ENCODE data around the gene POLD2. TPM values are rescaled to one million over a fixed set of nuclear protein-coding genes. Genes with fewer than 3 reads are reported as not detected.

The POLD2 gene
- total and polyA plus RNA-seq, 2 experiments from 2014 or later, result 100 to 164 TPM

DNA sequence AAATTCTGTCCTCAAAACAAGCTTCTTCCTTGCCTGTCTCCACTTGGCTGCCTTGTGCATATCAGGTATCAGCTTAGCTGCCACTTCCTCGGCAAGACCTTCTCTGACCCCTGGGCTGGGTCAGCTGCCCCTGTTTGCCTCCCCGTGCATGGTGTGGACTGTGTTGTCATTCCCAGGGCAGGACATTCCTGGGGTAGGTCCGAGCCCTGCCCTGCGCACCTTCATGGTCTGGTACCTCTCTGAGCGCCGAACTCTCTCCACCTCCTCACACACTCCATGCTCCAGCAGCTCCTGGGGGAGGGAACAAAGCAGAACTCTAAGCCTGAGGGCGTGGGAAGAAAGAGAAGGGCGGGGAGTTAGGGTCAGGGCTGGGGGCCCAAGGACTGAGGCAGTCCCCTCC, 44.8 kb downstream of the POLD2 start:
- TF ChIP-seq EZH2phosphoT487 (IDR thresholded peaks at IDR 0.05; ENCODE audit: insufficient read depth, low read depth), result no peak
- TF ChIP-seq EZH2 (IDR thresholded peaks at IDR 0.05; ENCODE audit: insufficient read depth, poor library complexity, severe bottlenecking), result no peak
- no peak overlapping the region for H3K4me2 ChIP-seq (ENCODE audit: unreplicated experiment)
- H3K9me2 ChIP-seq (ENCODE audit: insufficient read depth), result no peaks in the 10 kb centered on the region
- H3K9me3 ChIP-seq (ENCODE audit: low read depth), result no peaks in the 10 kb centered on the region
- no peak overlapping the region for H3K4me3 ChIP-seq
- no peak overlapping the region for H3K9ac ChIP-seq
- H3K27me3 ChIP-seq (replicated peaks; ENCODE audit: insufficient read depth), result no peaks in the 10 kb centered on the region
- H3F3A ChIP-seq (ENCODE audit: insufficient read depth), result peaks cover 24% of the 10 kb centered on the region; the same call in 1 of the 2 replicates
- no peaks in the 10 kb centered on the region; the same call in 1 of the 2 replicates for H3K36me3 ChIP-seq (ENCODE audit: low read depth)
- H3K4me1 ChIP-seq (ENCODE audit: insufficient read depth), result peaks cover 17% of the 10 kb centered on the region
- WGBS, 2 experiments (ENCODE audit: low coverage in 1 of 2, low lambda C conversion rate in 2 of 2, missing lambda C conversion rate in 2 of 2), result 71 to 79% methylated on average over 8 of the region's 8 CpGs
- in situ Hi-C loops (cut with MboI), result loop anchor here (10.0 kb wide), 1 partner anchor 116 kb away; no protein-coding TSS in a partner anchor
- H2AFZ ChIP-seq, result no peak overlapping the region
- no peak for DNase-seq
- no peaks in the 10 kb centered on the region for H4K20me1 ChIP-seq (ENCODE audit: insufficient read depth)
- peaks cover 21% of the 10 kb centered on the region for H3K79me2 ChIP-seq (ENCODE audit: insufficient read depth)
- H3K27ac ChIP-seq, result no peak overlapping the region

DNA sequence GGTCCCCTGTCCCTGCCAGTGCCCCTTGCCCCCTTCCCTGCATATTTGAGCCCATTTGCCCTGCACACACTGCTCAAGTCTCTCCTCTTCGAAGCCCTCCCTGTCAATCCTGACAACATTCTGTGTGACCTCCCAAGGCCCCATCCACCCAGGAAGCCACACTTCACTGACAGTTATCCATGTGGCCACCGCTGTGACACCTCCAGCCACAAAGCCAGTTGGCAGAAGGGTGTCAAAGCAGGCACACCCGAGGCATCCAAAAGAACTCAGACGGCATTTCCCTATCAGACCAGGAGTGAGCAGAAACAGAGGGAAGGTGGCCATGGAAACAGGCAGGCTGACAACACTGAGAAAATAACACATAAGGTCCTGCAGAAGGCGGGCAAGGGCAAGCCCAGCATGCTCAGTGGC, 45.7 kb downstream of the POLD2 start:
- TF ChIP-seq EZH2phosphoT487 (IDR thresholded peaks at IDR 0.05; ENCODE audit: insufficient read depth, low read depth), result no peak

DNA sequence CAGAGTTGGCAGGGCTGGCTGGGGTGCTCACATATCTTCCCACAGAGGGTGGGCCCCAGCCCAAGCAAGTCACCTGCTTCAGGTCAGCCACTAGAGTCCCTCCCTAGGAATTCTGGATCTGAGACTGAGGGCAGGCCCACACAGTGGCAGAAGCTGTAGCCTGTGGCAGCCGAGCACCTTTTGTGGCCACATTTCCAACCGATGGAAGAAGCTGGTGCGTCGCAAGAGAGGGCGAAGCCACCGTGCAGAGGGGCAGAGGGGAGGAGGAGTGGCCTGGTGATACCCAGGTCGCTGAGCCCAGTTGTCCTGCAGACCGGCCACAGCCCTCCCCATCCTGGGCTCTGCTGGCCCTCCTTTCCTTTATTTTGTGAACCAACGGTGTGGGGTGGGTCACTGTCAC, 46.3 kb downstream of the POLD2 start:
- Histone ChIP-seq H3K4me2 (ENCODE audit: unreplicated experiment) (no peak overlapping the region), H3K9me2 (ENCODE audit: insufficient read depth) (no peaks in the 10 kb centered on the region), H3K27me3 (replicated peaks; ENCODE audit: insufficient read depth) (no peaks in the 10 kb centered on the region), H4K20me1 (ENCODE audit: insufficient read depth) (no peaks in the 10 kb centered on the region), H3K9ac (no peak overlapping the region), H2AFZ (no peak overlapping the region), H3K4me3 (no peak overlapping the region), H3F3A (ENCODE audit: insufficient read depth) (peaks cover 32% of the 10 kb centered on the region), H3K36me3 (ENCODE audit: low read depth) (no peaks in the 10 kb centered on the region; the same call in 1 of the 2 replicates), H3K79me2 (ENCODE audit: insufficient read depth) (peaks cover 21% of the 10 kb centered on the region), H3K27ac (no peak overlapping the region), H3K4me1 (ENCODE audit: insufficient read depth) (peaks cover 27% of the 10 kb centered on the region), H3K9me3 (ENCODE audit: low read depth) (no peaks in the 10 kb centered on the region)
- 79 to 83% methylated on average over 9 of the region's 9 CpGs for WGBS, 2 experiments (ENCODE audit: low coverage in 1 of 2, low lambda C conversion rate in 2 of 2, missing lambda C conversion rate in 2 of 2)
- TF ChIP-seq EZH2 (IDR thresholded peaks at IDR 0.05; ENCODE audit: insufficient read depth, poor library complexity, severe bottlenecking), result no peak
- TF ChIP-seq EZH2phosphoT487 (IDR thresholded peaks at IDR 0.05; ENCODE audit: insufficient read depth, low read depth), result no peak
- no peak for DNase-seq
- in situ Hi-C loops (cut with MboI), result loop anchor here (10.0 kb wide), 1 partner anchor 118 kb away; no protein-coding TSS in a partner anchor

More for the DNA sequence above, 45.7 kb downstream of the POLD2 start:
- H3K9ac ChIP-seq, result no peak overlapping the region
- H3K4me2 ChIP-seq (ENCODE audit: unreplicated experiment), result no peak overlapping the region
- H3K27ac ChIP-seq, result no peak overlapping the region
- peaks cover 21% of the 10 kb centered on the region for H3K79me2 ChIP-seq (ENCODE audit: insufficient read depth)
- H3K4me3 ChIP-seq, result no peak overlapping the region
- no peak for DNase-seq
- H4K20me1 ChIP-seq (ENCODE audit: insufficient read depth), result no peaks in the 10 kb centered on the region
- no peaks in the 10 kb centered on the region; the same call in 1 of the 2 replicates for H3K36me3 ChIP-seq (ENCODE audit: low read depth)
- H3K9me3 ChIP-seq (ENCODE audit: low read depth), result no peaks in the 10 kb centered on the region
- WGBS, 2 experiments (ENCODE audit: low coverage in 1 of 2, low lambda C conversion rate in 2 of 2, missing lambda C conversion rate in 2 of 2), result 76 to 77% methylated on average over 5 of the region's 5 CpGs
- in situ Hi-C loops (cut with MboI), result loop anchor here (10.0 kb wide), 1 partner anchor 117 kb away; no protein-coding TSS in a partner anchor
- H3K27me3 ChIP-seq (replicated peaks; ENCODE audit: insufficient read depth), result no peaks in the 10 kb centered on the region
- H3K9me2 ChIP-seq (ENCODE audit: insufficient read depth), result no peaks in the 10 kb centered on the region
- peaks cover 21% of the 10 kb centered on the region for H3K4me1 ChIP-seq (ENCODE audit: insufficient read depth)
- no peak overlapping the region for H2AFZ ChIP-seq
- peaks cover 27% of the 10 kb centered on the region for H3F3A ChIP-seq (ENCODE audit: insufficient read depth)

DNA sequence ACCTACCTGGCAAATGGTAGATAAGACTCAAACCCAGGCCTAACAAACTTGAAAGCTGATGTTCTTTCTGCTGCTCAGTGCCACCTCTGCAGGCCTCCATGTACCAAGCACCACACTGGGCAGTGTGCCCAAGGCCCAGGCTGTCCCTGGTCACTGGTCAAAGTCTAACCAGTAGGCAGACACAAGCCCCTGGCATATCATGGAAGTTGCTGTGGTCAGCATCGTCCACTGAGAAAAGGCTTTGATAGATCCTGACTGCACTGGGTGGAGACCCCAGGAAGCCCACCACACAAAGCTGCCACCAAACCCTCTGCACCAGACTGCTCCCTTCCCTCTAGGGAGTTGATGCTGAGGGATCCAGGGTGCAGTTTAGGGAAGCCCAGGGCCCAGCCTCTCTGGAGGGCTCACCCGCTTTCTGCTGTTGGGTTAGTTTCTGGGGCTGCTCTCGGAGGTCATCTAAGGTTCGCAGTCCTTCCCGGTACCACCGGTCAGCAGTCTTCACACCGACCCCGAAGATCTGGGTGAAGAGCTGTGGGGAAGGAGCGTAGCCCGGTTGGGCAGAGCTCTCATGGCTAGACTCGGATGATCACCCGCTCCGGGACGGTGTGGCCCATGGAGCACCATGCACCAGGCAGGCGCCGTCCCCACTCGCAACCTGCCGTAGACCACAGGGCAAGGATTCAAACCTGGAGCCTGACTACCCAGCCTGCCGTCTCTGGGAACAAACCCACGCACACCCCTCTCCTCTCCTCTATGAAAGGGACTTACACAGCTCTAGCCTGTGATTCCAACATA, 47.0 kb downstream of the POLD2 start:
- H3K9ac ChIP-seq, result no peak overlapping the region
- 96% methylated on average over 20 of the region's 20 CpGs for WGBS, 2 experiments (ENCODE audit: low coverage in 1 of 2, low lambda C conversion rate in 2 of 2, missing lambda C conversion rate in 2 of 2)
- no peak overlapping the region for H3K27ac ChIP-seq
- peaks cover 32% of the 10 kb centered on the region for H3K4me1 ChIP-seq (ENCODE audit: insufficient read depth)
- no peaks in the 10 kb centered on the region; the same call in 1 of the 2 replicates for H3K36me3 ChIP-seq (ENCODE audit: low read depth)
- no peak overlapping the region for H2AFZ ChIP-seq
- H3K4me2 ChIP-seq (ENCODE audit: unreplicated experiment), result no peak overlapping the region
- no peaks in the 10 kb centered on the region for H3K9me3 ChIP-seq (ENCODE audit: low read depth)
- in situ Hi-C loops (cut with MboI), result loop anchor here (10.0 kb wide), 1 partner anchor 119 kb away; no protein-coding TSS in a partner anchor
- DNase-seq, result no peak
- H4K20me1 ChIP-seq (ENCODE audit: insufficient read depth), result no peaks in the 10 kb centered on the region
- TF ChIP-seq EZH2phosphoT487 (IDR thresholded peaks at IDR 0.05; ENCODE audit: insufficient read depth, low read depth), result no peak
- TF ChIP-seq EZH2 (IDR thresholded peaks at IDR 0.05; ENCODE audit: insufficient read depth, poor library complexity, severe bottlenecking), result no peak
- H3K9me2 ChIP-seq (ENCODE audit: insufficient read depth), result no peaks in the 10 kb centered on the region
- no peaks in the 10 kb centered on the region for H3K27me3 ChIP-seq (replicated peaks; ENCODE audit: insufficient read depth)
- H3K4me3 ChIP-seq, result no peak overlapping the region
- H3K79me2 ChIP-seq (ENCODE audit: insufficient read depth), result peaks cover 13% of the 10 kb centered on the region
- H3F3A ChIP-seq (ENCODE audit: insufficient read depth), result peaks cover 40% of the 10 kb centered on the region

Data from GM23248 (cell line).